Peyer's patch (tissue), 4 donors: ENCODE results near the gene TMEM63A.

Experiments
- POLR2A ChIP-seq, 2 donors: fragments of 450-650 bp; IDR thresholded peaks; one replicate each; pipeline ENCODE4 v1.5.1; 2017; ENCODE audit warnings: antibody characterized with exemption in 2 of 2, mild to moderate bottlenecking in 2 of 2, moderate library complexity in 2 of 2
- TF ChIP-seq, protein P1 (sequence below), 6 experiments: fragments of 450-650 bp in 4 of 6; fragments of 200-600 bp in 2 of 6; sonication (generic) in 1 of 6; IDR thresholded peaks; one replicate each; pipeline ENCODE4 v1.5.1; 2017 to 2019; ENCODE audit warnings: antibody characterized with exemption in 6 of 6, mild to moderate bottlenecking in 3 of 6, moderate library complexity in 1 of 6

DNA sequence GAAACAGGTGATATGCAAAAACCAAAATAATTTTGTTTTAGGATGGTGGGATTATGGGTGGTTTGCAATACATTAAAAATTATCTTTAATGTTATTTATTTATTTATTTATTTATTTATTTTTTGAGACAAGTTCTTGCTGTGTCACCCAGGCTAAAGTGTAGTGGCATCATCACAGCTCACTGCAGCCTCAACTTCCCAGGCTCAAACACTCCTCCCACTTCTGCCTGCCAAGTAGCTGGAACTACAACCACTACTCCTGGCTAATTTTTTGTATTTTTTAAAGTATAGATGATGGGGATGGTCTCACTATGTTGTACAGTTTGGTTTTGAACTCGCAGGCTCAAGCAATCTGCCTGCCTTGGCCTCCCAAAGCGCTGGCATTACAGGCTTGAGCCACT, 48.4 kb upstream of the TMEM63A start:
- TF ChIP-seq, protein P1, sequence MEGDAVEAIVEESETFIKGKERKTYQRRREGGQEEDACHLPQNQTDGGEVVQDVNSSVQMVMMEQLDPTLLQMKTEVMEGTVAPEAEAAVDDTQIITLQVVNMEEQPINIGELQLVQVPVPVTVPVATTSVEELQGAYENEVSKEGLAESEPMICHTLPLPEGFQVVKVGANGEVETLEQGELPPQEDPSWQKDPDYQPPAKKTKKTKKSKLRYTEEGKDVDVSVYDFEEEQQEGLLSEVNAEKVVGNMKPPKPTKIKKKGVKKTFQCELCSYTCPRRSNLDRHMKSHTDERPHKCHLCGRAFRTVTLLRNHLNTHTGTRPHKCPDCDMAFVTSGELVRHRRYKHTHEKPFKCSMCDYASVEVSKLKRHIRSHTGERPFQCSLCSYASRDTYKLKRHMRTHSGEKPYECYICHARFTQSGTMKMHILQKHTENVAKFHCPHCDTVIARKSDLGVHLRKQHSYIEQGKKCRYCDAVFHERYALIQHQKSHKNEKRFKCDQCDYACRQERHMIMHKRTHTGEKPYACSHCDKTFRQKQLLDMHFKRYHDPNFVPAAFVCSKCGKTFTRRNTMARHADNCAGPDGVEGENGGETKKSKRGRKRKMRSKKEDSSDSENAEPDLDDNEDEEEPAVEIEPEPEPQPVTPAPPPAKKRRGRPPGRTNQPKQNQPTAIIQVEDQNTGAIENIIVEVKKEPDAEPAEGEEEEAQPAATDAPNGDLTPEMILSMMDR (IDR thresholded peaks at IDR 0.05) = no peak
- no peak for TF ChIP-seq POLR2A (IDR thresholded peaks at IDR 0.05)
